Memory B cell (primary cell): ENCODE measurements around the gene MITF.

Experiments used
- ATAC-seq: fragments of 150-1000 bp; cut with Tn5 transposase; 2 replicates; pipeline ENCODE4 v1.10.0; 2021; ENCODE audit warnings: low read depth, mild to moderate bottlenecking, moderate library complexity
- DNase-seq, 2 donors: peaks; one replicate each; pipeline ENCODE4 v3.0.0; 2022; ENCODE audit warnings: low spot score in 2 of 2
- H3K27ac Mint-ChIP-seq: one replicate; pipeline ENCODE4 v1.8.0; 2022; ENCODE audit warnings: mild to moderate bottlenecking, moderate library complexity, mixed read lengths
- H3K27me3 Mint-ChIP-seq: one replicate; pipeline ENCODE4 v1.8.0; 2022; ENCODE audit warnings: mixed read lengths
- H3K36me3 Mint-ChIP-seq: one replicate; pipeline ENCODE4 v1.8.0; 2022; ENCODE audit warnings: mild to moderate bottlenecking, mixed read lengths
- H3K4me1 Mint-ChIP-seq: one replicate; pipeline ENCODE4 v1.8.0; 2022; ENCODE audit warnings: mixed read lengths
- H3K4me3 Mint-ChIP-seq: one replicate; pipeline ENCODE4 v1.8.0; 2022; ENCODE audit warnings: mild to moderate bottlenecking, moderate library complexity, mixed read lengths
- H3K9me3 Mint-ChIP-seq: one replicate; pipeline ENCODE4 v1.8.0; 2022; ENCODE audit warnings: mixed read lengths

MITF gene

DNA sequence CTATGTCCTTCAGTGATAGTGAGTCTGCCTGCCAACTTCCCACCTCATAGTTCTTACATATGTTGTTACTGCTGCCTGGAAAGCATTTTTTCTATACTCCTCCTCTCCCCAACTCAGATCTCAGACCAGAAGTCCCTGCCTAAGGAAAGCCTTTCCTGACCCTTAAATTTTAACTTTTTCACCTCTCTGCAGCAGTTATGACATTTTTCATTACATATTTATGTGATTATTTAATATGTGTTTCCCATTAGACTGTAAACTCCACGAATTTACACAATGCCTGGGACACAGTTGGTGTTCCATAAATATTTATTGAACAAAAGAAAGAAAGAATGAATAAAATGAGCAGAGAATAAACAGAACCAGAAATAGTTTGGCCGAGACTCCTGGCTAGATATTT, 125.5 kb downstream of the MITF start:
- no peak for DNase-seq
- no peak overlapping the region for H3K4me3 Mint-ChIP-seq
- no peak overlapping the region for H3K27ac Mint-ChIP-seq
- no peaks in the 10 kb centered on the region for H3K4me1 Mint-ChIP-seq
- no peak for ATAC-seq
- H3K36me3 Mint-ChIP-seq = no peaks in the 10 kb centered on the region
- H3K27me3 Mint-ChIP-seq = peaks cover 2% of the 10 kb centered on the region
- no peaks in the 10 kb centered on the region for H3K9me3 Mint-ChIP-seq

- no peak overlapping the region for H3K27ac Mint-ChIP-seq
- H3K9me3 Mint-ChIP-seq = no peaks in the 10 kb centered on the region
- H3K4me3 Mint-ChIP-seq = no peak overlapping the region
- ATAC-seq (no peak), DNase-seq (no peak)
- H3K27me3 Mint-ChIP-seq = peaks cover 2% of the 10 kb centered on the region
- H3K4me1 Mint-ChIP-seq = no peaks in the 10 kb centered on the region
- H3K36me3 Mint-ChIP-seq = no peaks in the 10 kb centered on the region
Measured at GRCh38 chr3:69865925-69866679, 126.8 kb downstream of the MITF start.

GRCh38 chr3:69866988-69867720, 127.9 kb downstream of the MITF start:
- H3K27me3 Mint-ChIP-seq = peaks cover 2% of the 10 kb centered on the region
- H3K36me3 Mint-ChIP-seq = no peaks in the 10 kb centered on the region
- ATAC-seq (no peak), DNase-seq (no peak)
- H3K4me1 Mint-ChIP-seq = no peaks in the 10 kb centered on the region
- H3K27ac Mint-ChIP-seq = no peak overlapping the region
- no peak overlapping the region for H3K4me3 Mint-ChIP-seq
- H3K9me3 Mint-ChIP-seq = no peaks in the 10 kb centered on the region

DNA sequence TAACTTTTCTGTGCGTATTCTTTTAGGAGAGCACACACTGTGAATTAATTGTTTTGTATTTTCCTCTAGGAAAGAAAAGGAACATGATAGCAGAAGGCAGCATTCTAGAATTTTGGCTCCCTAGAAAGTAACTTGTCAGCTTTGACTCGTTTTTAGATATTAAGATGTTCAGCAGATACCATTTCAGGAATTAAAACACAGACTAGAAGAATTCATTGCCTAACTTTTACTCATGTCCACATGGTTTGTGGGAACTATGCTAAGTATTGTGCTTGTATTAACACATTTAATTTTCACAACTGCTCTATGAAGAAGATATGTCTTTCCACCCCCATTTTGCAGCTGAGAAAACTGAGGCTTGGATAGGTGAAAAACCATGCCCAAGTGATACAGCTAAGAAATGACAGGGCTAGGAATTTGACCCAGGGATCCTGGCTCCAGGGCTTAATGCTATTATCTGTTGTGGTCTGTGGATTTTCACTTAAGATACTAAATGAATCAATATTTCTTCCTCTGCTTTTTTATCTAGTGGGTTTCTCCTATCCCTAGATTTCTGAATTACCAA, 128.8 kb downstream of the MITF start:
- H3K4me1 Mint-ChIP-seq = no peaks in the 10 kb centered on the region
- no peak for ATAC-seq
- no peak for DNase-seq
- H3K4me3 Mint-ChIP-seq = no peak overlapping the region
- no peaks in the 10 kb centered on the region for H3K9me3 Mint-ChIP-seq
- no peaks in the 10 kb centered on the region for H3K36me3 Mint-ChIP-seq
- peaks cover 2% of the 10 kb centered on the region for H3K27me3 Mint-ChIP-seq
- no peak overlapping the region for H3K27ac Mint-ChIP-seq

GRCh38 chr3:69868841-69869420, 129.7 kb downstream of the MITF start:
- H3K4me3 Mint-ChIP-seq = no peak overlapping the region
- H3K4me1 Mint-ChIP-seq = no peaks in the 10 kb centered on the region
- no peak for ATAC-seq
- no peaks in the 10 kb centered on the region for H3K9me3 Mint-ChIP-seq
- H3K36me3 Mint-ChIP-seq = no peaks in the 10 kb centered on the region
- peaks cover 2% of the 10 kb centered on the region for H3K27me3 Mint-ChIP-seq
- no peak for DNase-seq
- H3K27ac Mint-ChIP-seq = no peak overlapping the region

GRCh38 chr3:69869643-69870042, 130.4 kb downstream of the MITF start:
- ATAC-seq = no peak
- H3K9me3 Mint-ChIP-seq = no peaks in the 10 kb centered on the region
- DNase-seq = no peak

DNA sequence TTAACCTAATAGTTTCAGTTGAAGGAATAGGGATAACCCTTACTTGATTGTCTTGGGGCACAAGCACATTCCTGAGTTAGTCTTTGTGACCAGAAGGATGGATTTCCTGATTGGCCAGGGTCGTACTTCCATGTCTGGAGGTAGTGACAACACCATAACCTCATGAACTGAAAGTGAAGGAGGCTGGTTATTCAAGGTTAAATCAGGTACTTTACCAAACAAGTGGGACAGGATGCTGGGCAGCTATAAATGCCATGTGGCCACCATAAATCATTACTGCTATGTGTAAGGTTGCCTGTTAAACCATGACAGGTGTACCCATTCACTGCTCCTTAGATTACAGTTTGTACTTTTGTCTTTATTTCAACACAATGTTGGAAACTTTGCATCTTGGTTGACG, 132.0 kb downstream of the MITF start:
- H3K27me3 Mint-ChIP-seq = no peaks in the 10 kb centered on the region
- H3K27ac Mint-ChIP-seq = no peak overlapping the region
- no peak for ATAC-seq
- no peak overlapping the region for H3K4me3 Mint-ChIP-seq
- no peak for DNase-seq
- no peaks in the 10 kb centered on the region for H3K4me1 Mint-ChIP-seq
- no peaks in the 10 kb centered on the region for H3K36me3 Mint-ChIP-seq
- H3K9me3 Mint-ChIP-seq = no peaks in the 10 kb centered on the region

More at GRCh38 chr3:69869643-69870042, 130.4 kb downstream of the MITF start:
- H3K27me3 Mint-ChIP-seq = peaks cover under 1% of the 10 kb centered on the region
- H3K27ac Mint-ChIP-seq = no peak overlapping the region
- H3K4me3 Mint-ChIP-seq = no peak overlapping the region
- H3K36me3 Mint-ChIP-seq = no peaks in the 10 kb centered on the region
- H3K4me1 Mint-ChIP-seq = no peaks in the 10 kb centered on the region

GRCh38 chr3:69871868-69872267, 132.6 kb downstream of the MITF start:
- no peak overlapping the region for H3K27ac Mint-ChIP-seq
- ATAC-seq = no peak
- no peaks in the 10 kb centered on the region for H3K27me3 Mint-ChIP-seq
- H3K9me3 Mint-ChIP-seq = no peaks in the 10 kb centered on the region
- no peak overlapping the region for H3K4me3 Mint-ChIP-seq
- DNase-seq = no peak
- H3K36me3 Mint-ChIP-seq = no peaks in the 10 kb centered on the region
- H3K4me1 Mint-ChIP-seq = no peaks in the 10 kb centered on the region

- no peak overlapping the region for H3K27ac Mint-ChIP-seq
- no peaks in the 10 kb centered on the region for H3K9me3 Mint-ChIP-seq
- H3K4me1 Mint-ChIP-seq = no peaks in the 10 kb centered on the region
Measured at GRCh38 chr3:69872783-69873378, 133.6 kb downstream of the MITF start.

DNA sequence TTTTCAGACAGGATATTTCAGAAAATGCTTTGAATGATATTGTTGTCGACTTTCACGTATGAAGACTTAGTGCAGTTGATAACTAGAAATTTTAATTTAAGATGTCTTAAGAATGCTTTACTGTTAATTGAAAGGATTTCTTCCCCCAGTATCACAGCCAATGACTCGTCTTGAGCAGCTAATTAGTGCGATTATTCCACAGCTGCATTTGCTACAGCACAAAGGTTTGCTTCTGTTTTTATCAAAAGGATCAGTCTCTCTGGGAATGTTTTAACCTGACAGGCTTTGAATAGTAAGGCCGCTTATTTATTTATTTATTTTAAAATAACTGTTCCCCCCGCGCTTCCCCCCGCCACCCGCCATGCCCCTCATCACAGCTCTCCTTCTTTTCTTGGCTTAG, 136.8 kb downstream of the MITF start:
- ATAC-seq (no peak), DNase-seq (no peak)
- Mint-ChIP-seq H3K27ac (no peak overlapping the region), H3K9me3 (no peaks in the 10 kb centered on the region), H3K36me3 (no peaks in the 10 kb centered on the region), H3K27me3 (no peaks in the 10 kb centered on the region), H3K4me3 (no peak overlapping the region), H3K4me1 (no peaks in the 10 kb centered on the region)

More at GRCh38 chr3:69872783-69873378, 133.6 kb downstream of the MITF start:
- Mint-ChIP-seq H3K4me3 (no peak overlapping the region), H3K27me3 (no peaks in the 10 kb centered on the region), H3K36me3 (no peaks in the 10 kb centered on the region)
- ATAC-seq = no peak
- DNase-seq = no peak

GRCh38 chr3:69878254-69878653, 139.0 kb downstream of the MITF start:
- H3K4me1 Mint-ChIP-seq = no peaks in the 10 kb centered on the region

GRCh38 chr3:69879051-69879450, 139.8 kb downstream of the MITF start:
- H3K4me3 Mint-ChIP-seq = no peak overlapping the region
- no peaks in the 10 kb centered on the region for H3K4me1 Mint-ChIP-seq
- no peak overlapping the region for H3K27ac Mint-ChIP-seq
- DNase-seq = no peak
- H3K36me3 Mint-ChIP-seq = no peaks in the 10 kb centered on the region
- H3K27me3 Mint-ChIP-seq = no peaks in the 10 kb centered on the region
- no peaks in the 10 kb centered on the region for H3K9me3 Mint-ChIP-seq
- no peak for ATAC-seq

More at GRCh38 chr3:69878254-69878653, 139.0 kb downstream of the MITF start:
- Mint-ChIP-seq H3K27me3 (no peaks in the 10 kb centered on the region), H3K36me3 (no peaks in the 10 kb centered on the region), H3K9me3 (no peaks in the 10 kb centered on the region), H3K27ac (no peak overlapping the region), H3K4me3 (no peak overlapping the region)
- ATAC-seq (no peak), DNase-seq (no peak)

DNA sequence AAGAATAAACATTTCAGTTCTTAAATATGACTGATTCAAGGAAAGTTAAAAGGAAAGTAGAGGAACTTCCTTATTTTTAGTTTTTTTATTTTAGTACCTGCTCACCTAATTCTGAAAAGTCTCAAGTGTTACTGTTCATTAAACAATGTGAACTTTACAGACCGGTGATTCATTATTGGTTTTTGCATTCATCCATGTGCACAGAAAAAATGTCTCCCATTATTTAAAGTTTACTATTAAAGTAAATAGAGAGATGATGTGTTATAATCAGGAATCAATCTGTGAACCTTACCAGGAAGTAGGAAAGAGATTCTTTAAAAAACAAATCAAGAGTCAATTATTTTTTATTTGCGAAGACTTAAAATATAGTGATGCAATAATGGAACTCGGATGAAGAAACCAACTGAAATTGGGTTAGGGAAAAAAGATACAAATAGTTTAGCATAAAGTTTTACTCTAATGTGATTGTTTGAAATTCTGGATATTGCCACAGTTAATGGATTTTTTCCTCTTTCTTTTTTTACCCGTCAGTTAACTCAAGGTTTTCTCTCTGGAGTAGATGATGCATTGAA, 140.9 kb downstream of the MITF start:
- no peaks in the 10 kb centered on the region for H3K27me3 Mint-ChIP-seq
- no peaks in the 10 kb centered on the region for H3K9me3 Mint-ChIP-seq
- DNase-seq = no peak
- no peaks in the 10 kb centered on the region for H3K4me1 Mint-ChIP-seq
- no peak overlapping the region for H3K4me3 Mint-ChIP-seq
- H3K36me3 Mint-ChIP-seq = no peaks in the 10 kb centered on the region
- ATAC-seq = no peak
- no peak overlapping the region for H3K27ac Mint-ChIP-seq

GRCh38 chr3:69881051-69881450, 141.8 kb downstream of the MITF start:
- no peaks in the 10 kb centered on the region for H3K36me3 Mint-ChIP-seq
- ATAC-seq (no peak), DNase-seq (no peak)
- no peaks in the 10 kb centered on the region for H3K4me1 Mint-ChIP-seq
- no peaks in the 10 kb centered on the region for H3K9me3 Mint-ChIP-seq
- no peak overlapping the region for H3K27ac Mint-ChIP-seq
- no peaks in the 10 kb centered on the region for H3K27me3 Mint-ChIP-seq
- H3K4me3 Mint-ChIP-seq = no peak overlapping the region
